ENCODE measurements around the gene EXOC4. TPM values are rescaled to one million over a fixed set of nuclear protein-coding genes. Genes with fewer than 3 reads are reported as not detected.
A peak's percentile ranks its signal among the peaks of the same experiment; 100 is the strongest.

Gene EXOC4
- total RNA-seq, 2 donors from 2014 or later, result 106 to 115 TPM

DNA sequence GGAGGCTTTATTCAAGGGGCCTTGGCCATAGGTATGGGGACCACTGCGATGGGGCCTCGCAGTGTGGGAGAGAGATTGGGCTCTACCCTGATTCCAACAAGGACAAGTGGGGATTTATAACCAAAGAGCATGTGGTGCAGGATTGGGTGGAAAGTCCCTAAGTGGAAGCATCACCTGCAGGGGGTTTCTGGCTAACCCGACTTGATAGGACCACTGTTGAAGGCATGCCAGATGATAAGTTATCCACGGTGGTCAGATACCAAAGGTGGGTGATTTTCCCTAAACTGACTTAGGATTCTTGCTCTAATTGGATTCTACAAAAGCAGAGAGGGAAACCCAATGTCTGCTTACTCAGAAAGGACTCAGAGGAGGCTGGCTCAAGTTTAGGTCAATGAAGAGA is 444.7 kb downstream of the EXOC4 start:
- H3K4me3 ChIP-seq (ENCODE audit: low read length), result no peak overlapping the region
- H3K9ac ChIP-seq (ENCODE audit: extremely low read depth, low read length, poor library complexity, severe bottlenecking), result no peak overlapping the region
- peaks cover 12% of the 10 kb centered on the region for H3K4me1 ChIP-seq (ENCODE audit: control insufficient read depth, insufficient read depth, low read length)
- H3K9me3 ChIP-seq (ENCODE audit: control insufficient read depth, low read length), result no peaks in the 10 kb centered on the region
- Mint-ChIP-seq H3K27me3 (ENCODE audit: insufficient read depth) (no peaks in the 10 kb centered on the region), H3K36me3 (ENCODE audit: low read depth) (peaks cover 5% of the 10 kb centered on the region), H3K27ac (no peak overlapping the region), H3K9me3 (no peaks in the 10 kb centered on the region), H3K4me3 (no peak overlapping the region), H3K4me1 (peaks cover 18% of the 10 kb centered on the region)
- H3K27me3 ChIP-seq (ENCODE audit: control insufficient read depth, insufficient read depth, low read length, poor library complexity, severe bottlenecking), result no peaks in the 10 kb centered on the region
- H3K27ac ChIP-seq (ENCODE audit: low read depth, low read length), result no peak overlapping the region
- no peak for DNase-seq
- WGBS, 2 experiments (ENCODE audit: insufficient coverage in 1 of 2, insufficient read length in 1 of 2), result 71 to 95% methylated on average over 4 of the region's 4 CpGs
- no peak for TF ChIP-seq CTCF (conservative IDR thresholded peaks at IDR 0.05)
- no peaks in the 10 kb centered on the region for H3K36me3 ChIP-seq (ENCODE audit: control insufficient read depth, insufficient read depth, low read length)

- TF ChIP-seq CTCF (conservative IDR thresholded peaks at IDR 0.05), result no peak
- peaks cover 18% of the 10 kb centered on the region for H3K4me1 Mint-ChIP-seq
- H3K9me3 Mint-ChIP-seq, result no peaks in the 10 kb centered on the region
- no peak for DNase-seq
- H3K27me3 Mint-ChIP-seq (ENCODE audit: insufficient read depth), result no peaks in the 10 kb centered on the region
- peaks cover 5% of the 10 kb centered on the region for H3K36me3 Mint-ChIP-seq (ENCODE audit: low read depth)
- peak overlapping the region; percentile 76 for H3K27ac Mint-ChIP-seq
- Histone ChIP-seq H3K9ac (ENCODE audit: extremely low read depth, low read length, poor library complexity, severe bottlenecking) (no peak overlapping the region), H3K9me3 (ENCODE audit: control insufficient read depth, low read length) (no peaks in the 10 kb centered on the region), H3K27me3 (ENCODE audit: control insufficient read depth, insufficient read depth, low read length, poor library complexity, severe bottlenecking) (no peaks in the 10 kb centered on the region), H3K4me3 (ENCODE audit: low read length) (no peak overlapping the region), H3K36me3 (ENCODE audit: control insufficient read depth, insufficient read depth, low read length) (no peaks in the 10 kb centered on the region), H3K27ac (ENCODE audit: low read depth, low read length) (no peak overlapping the region), H3K4me1 (ENCODE audit: control insufficient read depth, insufficient read depth, low read length) (peaks cover 12% of the 10 kb centered on the region)
- no peak overlapping the region for H3K4me3 Mint-ChIP-seq
- WGBS, 2 experiments (ENCODE audit: insufficient coverage in 1 of 2, insufficient read length in 1 of 2), result 86 to 97% methylated on average over 3 to 6 of the region's 6 CpGs
Measured at GRCh38 chr7:133698127-133698526, 445.2 kb downstream of the EXOC4 start.

DNA sequence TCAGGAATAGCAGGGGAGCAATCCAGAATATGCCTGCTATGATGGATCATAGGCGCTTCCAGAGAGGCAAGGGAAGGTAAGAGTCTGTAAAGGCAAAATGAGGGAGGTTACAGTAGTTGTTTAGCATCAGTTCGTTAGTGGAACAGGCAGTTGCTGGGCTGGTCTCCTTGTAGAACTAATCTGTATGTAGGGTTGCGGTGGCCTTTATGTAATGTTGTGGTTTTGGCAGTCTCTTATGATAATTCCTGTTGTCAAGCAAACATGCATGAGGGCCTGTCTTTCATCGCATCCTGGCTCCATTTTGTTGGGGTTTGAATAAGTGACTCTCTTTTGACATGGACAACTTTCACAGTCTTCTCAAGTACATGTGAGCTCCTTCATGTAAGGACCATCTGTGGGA is 446.5 kb downstream of the EXOC4 start:
- H3K4me3 ChIP-seq (ENCODE audit: low read length), result no peak overlapping the region
- no peak for TF ChIP-seq CTCF (conservative IDR thresholded peaks at IDR 0.05)
- Mint-ChIP-seq H3K9me3 (no peaks in the 10 kb centered on the region), H3K27ac (no peak overlapping the region), H3K4me1 (peaks cover 18% of the 10 kb centered on the region), H3K36me3 (ENCODE audit: low read depth) (peaks cover 5% of the 10 kb centered on the region), H3K27me3 (ENCODE audit: insufficient read depth) (no peaks in the 10 kb centered on the region), H3K4me3 (no peak overlapping the region)
- no peaks in the 10 kb centered on the region for H3K27me3 ChIP-seq (ENCODE audit: control insufficient read depth, insufficient read depth, low read length, poor library complexity, severe bottlenecking)
- WGBS, 2 experiments (ENCODE audit: insufficient coverage in 1 of 2, insufficient read length in 1 of 2), result 90 to 93% methylated on average over 3 to 4 of the region's 4 CpGs
- H3K9me3 ChIP-seq (ENCODE audit: control insufficient read depth, low read length), result no peaks in the 10 kb centered on the region
- no peak overlapping the region for H3K27ac ChIP-seq (ENCODE audit: low read depth, low read length)
- DNase-seq, result no peak
- H3K9ac ChIP-seq (ENCODE audit: extremely low read depth, low read length, poor library complexity, severe bottlenecking), result no peak overlapping the region
- peaks cover 12% of the 10 kb centered on the region for H3K4me1 ChIP-seq (ENCODE audit: control insufficient read depth, insufficient read depth, low read length)
- H3K36me3 ChIP-seq (ENCODE audit: control insufficient read depth, insufficient read depth, low read length), result no peaks in the 10 kb centered on the region
